Ammon's horn (tissue), 1 donor: ENCODE results near the gene FGGY.

ENCODE experiments used
- DNase-seq: peaks from one replicate; pipeline ENCODE4 v3.0.0-alpha.2; 2016; ENCODE audit warnings: low spot score

FGGY gene

DNA sequence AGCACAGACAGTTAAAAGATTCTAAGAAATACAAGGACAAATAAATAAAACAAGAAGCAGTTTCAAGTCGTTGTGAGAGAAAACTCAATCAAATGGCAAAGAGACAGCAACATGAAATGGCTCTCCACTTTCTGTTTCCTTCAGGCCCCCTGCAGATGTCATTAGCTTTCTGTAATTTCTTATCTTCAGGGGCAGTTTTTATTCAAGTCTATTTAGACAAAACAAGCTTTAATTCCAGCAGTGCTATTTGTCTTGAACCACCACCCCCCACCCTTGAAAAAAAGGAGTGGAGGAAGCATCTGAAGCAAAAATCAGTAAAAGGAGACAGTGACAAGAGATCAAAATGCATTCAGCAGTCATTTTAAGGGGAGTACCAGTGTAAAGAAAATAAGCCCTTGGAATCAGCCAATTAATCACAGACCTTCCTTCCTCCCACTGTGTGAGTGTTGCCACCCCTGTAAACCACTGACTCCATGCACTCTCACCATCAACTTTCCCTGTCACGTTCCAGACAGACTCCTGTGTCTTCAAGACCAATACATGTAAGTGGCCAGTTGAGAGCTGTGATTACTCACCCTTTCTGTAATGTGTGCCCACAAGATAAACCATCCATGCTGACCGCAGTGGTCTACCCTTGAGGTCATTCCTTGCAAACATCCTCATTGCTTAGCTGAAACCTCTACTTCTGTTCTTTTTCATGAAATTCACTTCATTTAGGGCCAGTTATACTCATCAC lies 381.8 kb downstream of the FGGY start:
- DNase-seq: no peak

DNA sequence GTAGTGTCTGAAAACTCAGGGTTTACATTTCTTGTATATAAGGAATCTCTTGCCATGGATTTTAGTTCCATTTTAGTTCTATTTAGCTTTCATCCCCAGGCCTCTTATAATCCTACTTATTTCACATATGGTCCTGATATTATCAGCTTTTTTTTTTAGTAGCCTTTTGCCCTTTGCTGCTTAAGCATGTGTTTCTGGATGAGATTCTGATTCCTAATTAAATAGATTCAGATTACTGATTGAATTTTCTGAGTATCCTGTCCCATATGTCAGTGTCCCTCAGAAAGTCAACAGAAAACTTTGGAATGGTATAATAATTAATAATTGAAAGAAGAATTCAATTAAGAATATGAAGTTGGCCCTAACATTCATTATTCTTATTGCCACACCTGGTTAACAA lies 383.1 kb downstream of the FGGY start:
- no peak for DNase-seq

DNA sequence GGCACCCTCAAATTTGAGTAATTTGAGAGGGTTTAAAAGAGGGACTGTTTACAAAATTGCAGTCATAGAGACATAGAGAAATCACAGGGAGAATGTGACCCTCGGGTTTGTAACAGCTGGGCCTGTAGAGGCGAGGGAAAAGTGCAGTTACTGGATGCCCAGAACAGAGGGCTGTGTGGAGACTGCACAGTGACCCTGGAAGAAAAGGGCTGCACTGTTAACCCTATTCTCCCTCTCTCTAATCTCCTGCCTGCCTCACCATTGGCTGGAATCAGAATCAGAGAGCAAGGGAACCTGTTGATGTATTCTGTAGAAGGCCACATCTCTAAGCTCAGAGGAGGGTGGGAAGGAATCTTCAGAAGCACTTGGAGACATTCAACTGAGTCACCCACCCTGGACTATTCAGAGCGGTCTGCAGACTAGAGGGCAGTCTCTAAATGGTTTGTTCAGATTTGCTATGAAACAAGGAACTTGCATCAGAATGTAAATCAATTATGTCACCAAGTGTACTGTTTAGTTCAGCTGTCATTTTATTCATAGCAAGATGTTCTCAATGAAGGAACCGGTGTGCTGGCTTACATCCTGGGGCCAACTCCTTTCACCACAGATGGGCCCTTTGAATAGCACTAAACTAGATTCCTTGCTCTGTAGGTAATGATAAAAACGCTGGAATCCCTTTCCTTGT lies 385.6 kb downstream of the FGGY start:
- no peak for DNase-seq

DNA sequence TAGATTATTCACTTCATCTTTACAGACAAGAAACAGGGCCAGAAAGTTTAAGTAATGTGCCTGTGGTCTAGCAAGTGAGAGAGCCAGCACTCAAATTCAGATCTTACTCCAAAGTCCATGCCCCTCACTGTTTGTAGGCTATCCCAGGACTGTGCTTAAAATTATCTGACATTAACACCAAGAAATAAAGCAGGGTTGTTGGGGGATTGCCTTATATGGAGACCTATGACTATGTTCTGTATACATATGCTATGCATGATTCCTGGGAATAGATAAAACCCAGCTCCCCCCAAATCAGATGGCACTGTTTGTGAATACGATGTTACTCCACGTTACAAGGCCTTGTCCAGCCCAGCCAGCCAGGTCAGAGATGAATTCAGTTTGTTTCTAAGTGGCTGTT lies 386.3 kb downstream of the FGGY start:
- DNase-seq: no peak

DNA sequence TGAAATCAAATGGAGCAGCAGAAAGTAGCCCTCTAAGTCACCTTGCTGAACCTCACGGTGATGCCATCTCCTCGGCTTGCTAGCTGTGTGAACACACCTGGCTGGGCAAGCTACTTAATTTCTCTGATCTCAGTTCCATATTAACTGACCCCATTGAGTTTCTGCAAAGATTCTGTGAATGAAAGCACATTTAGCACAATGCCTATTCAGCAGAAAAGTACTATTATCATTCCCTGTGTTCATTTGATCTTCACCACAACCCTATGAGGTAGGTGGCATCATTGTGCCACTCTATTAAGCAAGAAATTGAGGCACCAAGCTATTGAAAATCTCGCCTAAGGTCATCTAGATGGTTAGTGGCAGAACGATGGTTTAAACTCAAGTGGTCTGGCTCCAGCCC lies 387.8 kb downstream of the FGGY start:
- DNase-seq: no peak

DNA sequence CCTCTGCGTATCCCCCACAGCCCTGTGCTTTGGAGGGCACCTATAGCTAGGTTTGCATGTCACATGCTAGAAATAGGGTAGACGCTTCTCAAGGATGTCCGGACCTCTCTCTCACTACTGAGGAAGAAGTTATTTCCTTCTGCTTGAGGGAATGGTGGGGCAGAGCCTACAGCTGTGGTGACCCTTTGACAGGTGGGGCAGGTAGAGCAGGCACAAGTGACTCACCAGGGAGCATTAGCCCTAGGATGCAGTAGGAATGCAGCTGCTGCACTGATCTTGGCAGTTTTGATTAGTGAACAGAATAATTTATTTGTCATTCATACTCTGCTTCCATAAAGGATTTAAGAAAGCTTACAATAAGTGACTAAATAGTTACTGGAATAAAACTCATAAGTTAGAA lies 388.2 kb downstream of the FGGY start:
- DNase-seq: no peak

DNA sequence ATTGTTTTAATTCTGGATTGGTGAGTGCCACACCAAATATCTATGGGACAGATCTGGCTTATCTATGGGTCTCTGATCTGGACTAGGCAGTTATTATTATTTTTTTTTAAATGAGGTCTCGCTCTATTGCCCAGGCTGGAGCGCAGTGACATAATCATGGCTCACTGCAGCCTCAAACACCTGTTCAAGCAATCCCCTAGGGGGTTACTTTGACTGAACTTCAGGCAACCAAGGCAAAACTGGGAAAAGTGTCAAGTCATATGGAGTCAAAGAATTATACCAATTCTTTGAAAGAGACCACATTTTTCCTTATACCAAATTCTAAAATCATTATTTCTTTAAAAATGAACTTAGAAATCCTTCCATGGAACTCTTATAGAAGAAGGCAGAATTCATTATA lies 388.8 kb downstream of the FGGY start:
- DNase-seq: no peak

DNA sequence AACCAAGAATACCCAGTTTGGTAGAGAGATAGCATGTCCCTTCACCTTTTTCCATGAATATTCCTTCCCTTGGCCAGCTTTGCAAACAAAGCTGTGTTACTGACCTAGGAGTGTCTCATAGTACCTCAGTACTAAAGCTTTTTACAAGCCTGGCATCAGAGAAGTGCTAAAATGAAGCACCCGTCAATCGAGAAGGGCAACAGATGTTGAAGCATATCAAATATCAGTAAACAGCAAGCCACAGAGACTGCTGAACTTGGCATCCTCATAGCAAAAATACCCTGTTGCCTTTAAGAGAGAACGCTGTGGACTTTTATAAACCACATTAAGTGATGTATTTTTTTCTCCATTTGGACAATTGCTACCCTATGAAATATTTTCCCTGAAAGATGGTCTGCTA lies 389.3 kb downstream of the FGGY start:
- DNase-seq: no peak

DNA sequence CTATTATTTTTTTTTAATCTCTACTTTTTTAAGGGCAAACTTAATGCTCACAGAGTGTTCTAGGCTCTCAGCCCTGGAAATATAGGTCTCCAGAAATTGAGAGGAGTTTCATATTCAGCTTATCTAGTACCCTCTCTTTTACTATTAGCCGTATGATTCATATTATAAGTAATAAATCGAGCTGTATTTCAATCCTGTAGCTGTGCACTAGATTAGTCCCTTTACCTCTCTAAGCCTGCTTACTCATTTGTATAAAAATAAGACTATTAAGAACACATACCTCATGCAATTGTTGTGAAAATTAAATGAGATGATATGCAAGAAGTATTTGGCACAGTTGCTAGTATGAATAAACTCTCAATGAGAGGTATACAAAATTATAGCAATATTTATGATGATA lies 389.7 kb downstream of the FGGY start:
- DNase-seq: no peak

DNA sequence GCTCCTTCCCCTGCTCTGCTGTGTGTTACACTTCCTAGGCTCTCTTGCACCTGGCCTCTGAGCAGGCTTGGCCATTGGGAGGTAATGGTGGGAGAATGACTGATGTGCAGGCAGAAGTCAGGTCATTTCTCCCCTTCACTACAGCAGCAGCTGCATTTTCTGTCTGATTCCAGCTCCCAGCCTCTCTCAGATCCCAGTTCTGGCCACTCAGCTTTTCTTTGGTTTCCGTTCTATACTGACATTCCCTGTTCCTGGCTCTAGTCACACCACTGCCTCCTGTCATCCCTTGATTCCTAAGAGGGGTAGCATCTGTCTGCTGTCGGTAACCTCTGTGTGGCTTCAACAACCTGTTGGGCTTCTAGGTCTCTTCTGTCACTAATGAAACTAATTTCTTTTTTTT lies 390.2 kb downstream of the FGGY start:
- DNase-seq: no peak

DNA sequence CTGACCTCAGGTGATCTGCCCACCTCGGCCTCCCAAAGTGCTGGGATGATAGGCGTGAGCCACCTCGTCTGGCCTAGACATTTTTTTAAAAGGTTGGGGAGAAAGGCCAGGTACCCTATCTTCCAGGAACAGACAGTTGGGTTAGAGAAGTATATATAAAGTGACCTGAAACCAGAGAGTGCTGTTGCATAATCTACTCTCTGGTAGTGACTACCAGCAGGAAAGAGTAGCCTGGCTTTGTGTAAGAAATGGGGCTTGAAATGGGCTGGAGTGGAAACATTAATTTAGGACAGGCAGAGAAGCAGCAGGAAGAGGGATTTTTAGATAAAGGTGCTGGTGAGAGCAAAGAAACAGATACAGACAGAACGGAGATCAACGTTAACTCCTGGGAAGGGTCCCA lies 392.1 kb downstream of the FGGY start:
- DNase-seq: no peak

DNA sequence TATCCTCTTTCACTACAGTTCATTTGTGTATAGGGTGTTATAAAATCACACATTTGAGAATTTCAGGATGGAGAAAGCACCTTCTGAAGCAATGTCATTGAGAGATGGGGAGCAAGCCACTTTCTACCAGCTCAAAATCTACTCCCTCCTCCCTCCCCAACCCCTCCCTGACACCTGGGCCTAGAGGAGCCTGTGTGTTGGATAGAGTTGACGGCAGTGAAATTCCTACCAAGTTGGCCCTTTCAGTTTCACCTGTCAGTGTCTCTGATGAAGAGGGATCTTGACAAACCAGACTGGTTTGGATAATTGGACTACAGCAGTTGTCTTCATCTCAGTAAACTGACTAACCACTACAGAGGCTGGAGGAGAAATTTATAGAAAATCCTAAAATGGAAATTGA lies 392.8 kb downstream of the FGGY start:
- no peak for DNase-seq

DNA sequence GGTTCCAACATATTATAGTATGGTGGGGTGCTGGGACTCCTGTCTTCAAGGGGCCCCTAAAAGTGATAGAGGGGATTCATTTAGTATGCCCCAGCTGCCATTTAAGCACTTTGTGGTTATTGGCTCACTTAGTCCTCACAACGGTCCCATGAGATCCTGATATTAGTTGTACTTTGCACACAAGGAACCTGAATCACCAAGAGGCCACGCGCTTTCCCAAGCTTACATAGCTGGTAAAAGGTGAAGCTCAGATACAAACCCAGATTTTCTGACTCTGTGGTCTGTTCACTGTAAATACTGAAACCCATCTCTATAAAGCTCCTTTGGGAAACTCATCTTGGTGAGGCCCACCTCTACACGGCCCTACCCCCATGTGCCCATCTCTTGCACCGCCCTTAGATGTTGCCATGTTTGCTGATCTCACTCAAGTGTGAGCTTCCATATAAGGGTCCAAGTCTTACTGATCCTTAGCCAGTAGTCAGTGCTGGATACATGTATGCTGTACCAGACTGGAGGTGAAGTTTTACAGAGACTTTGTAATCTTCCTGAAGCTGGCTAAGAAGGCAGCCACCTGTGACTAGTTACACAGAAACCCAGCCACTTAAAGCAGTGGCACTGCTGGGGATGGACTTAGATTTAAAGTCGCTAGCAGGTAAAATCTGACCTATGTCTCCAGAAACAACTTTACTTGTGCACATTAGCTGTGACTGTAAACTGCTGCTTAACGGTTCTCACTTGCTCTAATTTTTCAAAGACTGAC lies 393.5 kb downstream of the FGGY start:
- no peak for DNase-seq

DNA sequence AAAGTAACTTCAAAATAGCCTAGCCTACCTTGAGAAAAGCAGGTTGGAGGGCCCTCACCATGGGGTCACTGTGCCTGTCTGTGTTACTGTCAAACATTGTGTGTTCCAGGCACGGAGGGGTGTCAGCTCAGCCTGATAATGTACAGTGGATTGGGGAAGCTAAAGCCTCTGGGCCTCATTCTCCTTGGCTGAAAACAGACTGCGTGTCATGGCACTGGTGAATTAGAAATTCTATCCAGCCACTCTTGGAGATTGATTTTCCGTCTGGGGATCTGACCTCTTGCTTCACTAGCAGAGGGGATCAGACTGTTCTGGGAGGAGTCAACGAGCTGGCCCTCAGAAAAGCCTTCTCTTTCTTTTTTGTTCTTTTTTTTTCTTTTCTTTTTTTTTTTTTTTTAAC lies 394.4 kb downstream of the FGGY start:
- DNase-seq: no peak

DNA sequence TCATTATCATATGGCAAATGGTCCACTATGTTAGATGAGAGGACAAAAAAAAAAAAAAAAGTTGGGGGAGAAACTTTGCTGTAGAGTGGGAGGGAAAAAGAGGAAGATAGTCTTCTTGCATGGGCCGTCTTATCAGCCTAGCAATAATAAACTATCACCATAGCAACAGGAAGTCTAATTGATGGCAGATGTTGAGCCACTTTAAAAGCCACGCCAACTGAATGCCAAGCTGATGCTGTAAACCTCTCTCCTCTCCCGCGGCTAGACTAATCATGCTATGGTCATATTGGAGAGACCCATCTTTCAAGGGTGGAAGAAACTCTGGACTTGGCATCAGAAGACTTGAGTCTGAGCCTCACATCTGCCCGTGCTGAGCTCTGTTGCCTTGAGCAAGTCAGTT lies 395.7 kb downstream of the FGGY start:
- no peak for DNase-seq

DNA sequence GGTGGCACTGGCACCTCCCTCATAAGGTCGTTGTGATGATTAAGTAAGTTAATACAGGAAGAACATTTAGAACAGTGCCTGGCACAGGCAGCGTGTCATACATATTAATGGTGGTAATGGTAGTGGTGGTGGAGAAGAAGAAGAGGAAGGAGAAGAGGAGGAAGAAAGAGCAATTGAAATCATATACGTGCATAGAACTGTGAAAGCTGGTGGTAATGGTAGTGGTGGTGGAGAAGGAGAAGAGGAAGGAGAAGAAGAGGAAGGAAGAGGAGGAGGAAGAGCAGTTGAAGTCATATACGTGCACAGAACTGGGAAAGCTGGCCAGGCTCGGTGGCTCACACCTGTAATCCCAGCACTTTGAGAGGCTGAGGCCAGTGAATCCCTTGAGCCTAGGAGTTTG lies 396.5 kb downstream of the FGGY start:
- no peak for DNase-seq

DNA sequence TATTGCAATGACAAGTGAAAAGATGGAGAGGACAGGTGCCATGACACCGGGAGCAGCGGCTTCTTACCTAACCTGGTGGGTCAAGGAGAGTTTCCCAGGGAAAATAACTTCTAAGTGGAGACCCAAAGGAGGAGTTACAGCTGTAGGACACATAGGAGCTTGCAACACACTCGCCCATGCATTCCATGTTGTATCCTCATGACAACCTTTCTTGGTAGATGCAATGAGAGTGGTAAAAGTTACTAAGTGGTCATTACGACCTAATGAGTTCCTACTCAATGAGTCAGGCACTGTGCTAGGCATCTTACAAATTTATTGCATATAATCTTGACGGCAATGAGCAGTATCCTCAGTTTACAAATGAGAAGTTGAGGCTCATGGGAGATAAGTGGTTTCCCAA lies 398.4 kb downstream of the FGGY start:
- DNase-seq: no peak

DNA sequence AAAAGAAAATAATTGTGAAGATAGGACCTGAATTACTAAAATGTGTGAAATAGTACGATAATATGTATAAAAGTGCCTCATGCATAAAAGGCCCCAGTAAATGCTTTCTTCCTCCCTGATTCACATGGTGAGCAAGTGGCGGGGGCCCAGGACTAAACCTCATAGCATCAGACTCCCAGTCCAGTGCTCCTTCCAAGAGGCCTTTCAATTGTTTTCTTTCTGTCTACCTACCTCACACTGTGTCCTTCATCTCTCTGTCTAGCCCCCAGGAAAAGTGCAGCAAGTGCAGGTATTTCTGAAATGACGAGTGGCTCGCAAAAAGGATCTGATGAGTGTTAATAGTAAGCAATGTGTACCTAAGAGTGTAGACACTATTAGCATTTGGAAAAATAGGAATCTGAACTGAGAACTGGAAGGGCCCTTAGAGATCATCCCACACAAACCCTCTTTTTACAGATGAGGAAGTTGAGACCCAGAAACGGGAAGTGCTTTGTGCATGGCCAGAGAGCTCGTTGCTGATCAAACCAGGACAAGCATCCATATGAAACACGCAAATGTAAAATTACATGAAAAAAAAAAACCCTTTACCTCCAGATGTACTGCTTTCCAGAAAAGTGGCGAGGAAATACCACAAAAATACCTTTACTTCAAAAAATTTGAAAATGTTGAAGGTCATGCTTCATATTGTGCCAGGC lies 399.7 kb downstream of the FGGY start:
- peak; percentile 47 for DNase-seq

DNA sequence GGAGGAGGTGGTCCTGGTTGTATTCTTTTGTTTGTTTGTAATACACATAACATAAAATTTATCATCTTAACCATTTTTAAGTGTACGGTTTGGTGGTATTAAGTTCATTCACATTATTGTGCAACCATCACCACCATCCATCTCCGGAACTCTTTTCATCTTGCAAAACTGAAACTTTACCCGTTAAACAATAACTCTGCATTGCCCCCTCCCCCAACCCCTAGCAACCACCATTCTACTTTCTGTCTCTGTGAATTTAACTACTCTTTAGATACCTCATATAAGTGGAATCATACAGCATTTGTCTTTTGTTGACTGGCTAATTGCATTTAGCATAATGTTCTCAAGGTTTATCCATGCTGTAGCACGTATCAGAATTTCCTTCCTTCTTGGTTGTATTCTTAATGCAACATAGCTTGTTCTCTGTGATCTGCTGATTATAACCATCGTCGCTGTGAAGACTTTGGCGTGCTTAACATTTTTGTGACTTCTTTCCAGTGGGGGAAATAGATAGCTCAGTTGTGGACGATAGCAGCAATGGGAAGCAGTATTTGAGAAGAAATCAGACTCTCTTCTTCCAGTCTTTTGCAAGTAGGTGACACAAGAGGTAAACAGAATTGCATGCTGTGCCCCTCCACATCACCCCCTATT lies 400.4 kb downstream of the FGGY start:
- no peak for DNase-seq

DNA sequence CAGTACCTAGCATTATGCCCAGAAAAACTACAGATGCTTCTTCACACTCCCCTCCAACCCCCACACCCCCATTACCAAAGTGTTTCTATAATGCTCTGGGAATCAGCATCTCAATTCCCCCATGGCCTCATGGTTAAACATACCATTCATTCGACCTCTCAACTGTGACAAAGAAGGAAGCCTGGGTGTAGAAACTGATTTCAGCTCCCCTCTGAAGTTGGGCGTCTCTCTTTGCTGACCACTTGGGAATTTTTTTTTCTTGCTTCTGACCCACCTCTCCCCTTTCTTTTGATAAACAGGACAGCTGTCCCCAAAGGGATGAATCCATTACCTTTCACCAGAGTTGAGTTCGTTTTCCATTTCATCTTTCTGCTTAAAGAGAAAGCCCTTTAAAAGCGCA lies 401.5 kb downstream of the FGGY start:
- no peak for DNase-seq

DNA sequence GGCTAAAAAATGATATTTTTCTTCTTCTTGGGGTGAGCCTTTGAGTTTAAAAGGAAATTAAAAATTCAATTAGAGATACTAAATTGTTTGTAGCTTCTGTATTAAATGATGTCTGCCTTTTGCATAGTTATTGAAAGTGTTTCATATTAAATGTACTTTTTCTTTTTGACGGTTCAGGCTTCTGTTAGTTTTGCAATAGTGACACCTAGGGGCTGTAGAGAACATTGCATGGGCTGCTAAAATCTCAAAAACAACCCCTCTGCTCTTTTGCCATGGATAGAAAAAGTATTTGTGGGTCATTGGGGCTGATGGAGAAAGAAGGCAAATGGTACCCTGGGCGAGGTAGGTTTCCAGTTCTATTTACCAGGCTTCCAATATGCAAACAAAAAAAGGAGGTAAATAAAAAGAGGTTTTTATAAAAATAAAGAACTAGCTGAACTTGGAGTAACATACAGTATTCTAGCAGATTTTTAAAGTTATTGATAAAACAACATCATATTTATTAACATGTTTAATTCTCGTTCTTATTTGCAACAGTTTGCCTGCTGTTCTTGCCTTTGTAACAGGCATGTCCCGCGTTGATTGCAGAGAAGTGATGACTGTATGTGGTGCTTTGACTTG lies 402.4 kb downstream of the FGGY start:
- DNase-seq: peak; percentile 62

DNA sequence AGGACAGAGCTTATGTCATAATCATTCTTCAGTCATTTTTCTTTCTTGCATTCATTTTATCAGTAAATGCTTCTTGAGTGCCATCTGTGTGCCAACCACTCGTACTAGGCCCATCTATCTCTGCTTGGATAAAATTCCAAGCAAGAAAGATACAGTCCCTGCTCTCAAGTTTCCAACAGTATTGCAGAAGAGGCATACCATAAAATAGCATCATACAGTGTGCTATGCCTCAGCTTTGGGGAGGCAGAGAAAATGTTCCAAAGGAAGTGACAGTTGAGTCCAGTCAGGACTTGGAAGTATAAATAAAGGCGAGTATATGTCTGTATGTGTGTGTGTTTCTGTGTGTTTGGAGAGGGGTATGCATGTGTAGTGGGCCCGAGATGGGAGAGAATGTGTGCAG lies 404.5 kb downstream of the FGGY start:
- no peak for DNase-seq
